Umbilical cord (tissue), 2 donors: ENCODE data around the gene SCFD2. TPM values are rescaled to one million over a fixed set of nuclear protein-coding genes. Genes with fewer than 3 reads are reported as not detected.
"Not testable (repeated sequence)": the region's sequence is repeated elsewhere in the genome, so short reads cannot be mapped to it uniquely, and the experiment has no call there.

Experiments
- DNase-seq: peaks from one replicate; pipeline ENCODE4 v3.0.0-alpha.2; 2015; ENCODE audit warnings: low spot score
- total RNA-seq: library from RNA; depleted of rRNA; stranded (reverse); fragments of >200 nt; gene quantifications from one replicate; pipeline ENCODE4 v1.2.3, GENCODE V29; 2014; ENCODE audit warnings: low replicate concordance; ENCODE audit not compliant: insufficient read depth

SCFD2 gene
- total RNA-seq, 1 donor from 2014 or later, result 26.7 TPM

DNA sequence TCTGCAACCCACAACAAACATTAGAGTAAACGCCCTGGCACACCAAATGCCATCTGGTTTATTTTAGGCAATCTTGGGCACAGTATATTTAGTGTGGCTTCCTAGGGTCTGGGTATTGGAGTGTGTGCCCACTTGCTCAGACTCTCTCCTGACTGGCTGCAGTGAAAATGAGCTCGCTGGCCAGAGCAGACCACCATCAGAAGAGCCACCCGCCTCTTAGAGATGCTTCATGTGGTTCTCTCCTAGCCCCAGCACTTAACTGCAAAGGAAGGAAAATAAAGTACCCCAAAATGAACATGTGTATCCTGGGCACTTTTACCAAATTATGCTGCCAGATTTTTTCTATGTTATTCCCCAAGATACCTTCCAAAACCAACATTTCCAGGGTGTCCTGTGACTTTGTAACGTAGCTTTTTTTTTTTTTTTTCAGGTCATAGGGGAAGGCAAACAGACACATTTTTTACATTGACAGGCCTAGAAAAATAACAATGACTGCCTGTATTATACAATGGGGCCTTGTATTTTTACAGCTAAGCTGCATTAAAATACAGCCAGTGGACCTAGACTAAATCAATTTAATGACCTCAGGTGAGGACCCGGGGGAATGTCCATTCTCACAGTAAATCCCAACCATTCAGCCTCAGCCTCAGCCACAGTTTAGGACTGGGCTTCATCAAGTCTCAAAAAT lies 310.0 kb downstream of the SCFD2 start:
- DNase-seq, result no peak

DNA sequence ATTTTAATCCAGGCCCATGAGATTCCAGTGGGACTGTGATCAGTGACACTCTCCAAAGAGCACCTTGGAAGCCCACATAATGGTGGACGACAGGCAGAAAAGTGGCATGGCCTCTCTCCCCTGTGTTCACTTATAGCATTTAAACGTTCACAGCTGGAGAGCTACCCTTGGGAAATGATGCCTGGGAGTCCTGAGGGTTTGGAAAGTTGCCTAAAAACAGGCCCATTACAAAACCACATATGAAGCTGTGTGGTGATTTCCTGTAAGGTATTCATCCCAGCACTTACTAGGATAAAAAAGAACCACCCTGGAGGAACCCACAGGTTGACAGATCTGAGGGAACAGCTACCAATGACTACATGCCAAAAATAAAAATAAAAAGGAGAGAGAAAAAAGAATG lies 310.6 kb downstream of the SCFD2 start:
- DNase-seq, result no peak

GRCh38 chr4:53050361-53050774 lies 315.5 kb downstream of the SCFD2 start:
- DNase-seq, result no peak

DNA sequence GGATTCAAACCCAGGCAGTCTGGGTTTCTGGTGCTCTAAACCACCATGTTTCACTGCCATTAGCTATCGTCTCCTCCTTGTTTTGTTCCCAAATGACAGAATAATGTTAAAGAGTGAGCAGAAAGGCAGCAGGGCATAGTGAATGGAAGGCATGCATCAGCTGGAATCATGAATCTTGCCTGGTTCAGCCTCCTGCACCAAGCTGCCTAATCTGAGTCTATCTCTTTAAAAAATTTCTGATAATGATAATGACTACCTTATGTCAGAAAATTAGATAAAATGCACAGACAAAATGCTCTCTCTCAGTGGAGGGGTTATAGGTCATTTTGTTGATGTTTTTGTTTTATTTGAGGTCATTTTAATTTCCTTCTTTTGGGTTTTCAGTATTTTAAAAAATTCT lies 316.3 kb downstream of the SCFD2 start:
- no peak for DNase-seq

DNA sequence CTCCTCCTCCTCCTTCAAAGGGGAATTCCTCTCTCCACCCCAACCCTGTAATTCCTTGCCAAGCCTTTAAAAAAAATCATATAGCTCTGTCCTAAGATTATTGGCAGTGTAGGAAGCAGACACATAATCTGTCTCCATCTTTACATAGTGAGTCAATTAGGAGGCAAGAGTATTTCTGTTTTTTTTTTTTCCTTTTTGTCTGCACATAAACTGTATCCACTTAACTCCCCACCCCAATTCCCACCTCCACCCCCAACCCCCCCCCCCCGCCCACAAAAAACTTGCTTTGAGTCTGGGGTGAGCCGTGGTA lies 321.3 kb downstream of the SCFD2 start:
- DNase-seq, result no peak

- DNase-seq, result no peak
These were observed 321.8 kb downstream of the SCFD2 start for GRCh38 chr4:53043891-53044650.

- no peak for DNase-seq
These were observed 322.8 kb downstream of the SCFD2 start for GRCh38 chr4:53043055-53043454.

- DNase-seq, result no peak
These were observed 325.0 kb downstream of the SCFD2 start for GRCh38 chr4:53040851-53041250.

- no peak for DNase-seq
These were observed 325.4 kb downstream of the SCFD2 start for GRCh38 chr4:53040459-53040815.

DNA sequence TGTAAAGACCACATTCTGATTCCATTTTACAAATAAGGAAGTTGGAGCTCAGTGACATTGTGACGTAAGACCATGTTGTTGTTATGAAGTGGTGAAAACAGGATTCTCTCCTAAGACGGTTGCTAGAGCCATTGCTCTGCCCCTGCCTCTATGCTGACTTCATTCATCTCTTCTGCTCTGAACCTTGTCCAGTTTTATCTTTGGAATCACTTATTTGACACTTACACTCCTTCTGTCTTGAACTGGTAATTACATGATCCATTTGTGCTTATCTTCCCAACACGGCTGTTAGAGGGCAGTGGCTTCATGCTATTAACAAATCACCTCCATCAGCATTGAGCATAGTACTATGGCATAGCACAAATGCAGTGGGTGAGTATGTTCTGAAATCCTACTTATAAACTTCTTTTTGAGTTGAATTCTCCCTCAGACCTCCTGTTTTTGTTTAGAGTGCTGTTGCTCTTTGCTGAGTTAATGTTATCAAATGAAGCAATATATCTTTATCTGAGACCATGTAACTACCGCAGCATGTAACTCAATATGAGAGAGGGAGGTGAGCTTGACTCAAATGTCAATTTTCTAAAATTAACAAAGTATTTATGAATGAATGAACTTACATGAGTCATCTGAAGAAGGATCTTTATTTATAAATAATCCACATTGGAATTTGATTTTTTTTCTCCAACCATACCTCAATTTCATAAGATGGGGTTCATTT lies 326.0 kb downstream of the SCFD2 start:
- no peak for DNase-seq

DNA sequence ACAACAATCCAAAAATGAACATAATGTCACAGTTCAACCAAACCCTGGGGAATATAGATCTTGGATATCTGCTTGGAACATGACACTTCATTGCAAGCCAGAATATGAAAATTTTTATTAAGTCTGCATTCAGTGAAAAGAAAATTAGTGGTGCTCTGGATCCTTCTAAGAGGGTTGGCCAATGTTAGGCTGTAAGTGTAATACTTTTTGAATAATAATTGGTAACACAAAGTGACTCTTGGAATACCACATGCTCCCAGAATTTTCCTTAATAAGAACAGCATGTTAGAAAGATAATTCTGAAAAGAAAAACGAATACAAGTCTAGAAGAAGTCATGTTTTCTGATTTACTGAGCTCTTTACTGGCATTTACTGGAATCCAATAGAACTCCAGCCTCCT lies 328.0 kb downstream of the SCFD2 start:
- DNase-seq, result no peak

DNA sequence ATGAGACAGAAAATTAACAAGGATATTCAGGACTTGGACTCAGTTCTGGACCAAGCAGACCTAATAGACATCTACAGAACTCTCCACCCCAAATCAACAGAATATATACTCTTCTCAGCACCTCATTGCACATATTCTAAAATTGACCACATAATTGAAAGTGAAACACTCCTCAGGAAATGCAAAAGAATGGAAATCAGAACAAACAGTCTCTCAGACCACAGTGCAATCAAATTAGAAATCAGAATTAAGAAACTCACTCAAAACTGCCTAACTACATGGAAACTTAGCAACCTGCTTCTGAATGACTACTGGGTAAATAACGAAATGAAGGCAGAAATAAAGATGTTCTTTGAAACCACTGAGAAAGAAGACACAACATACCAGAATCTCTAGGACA lies 333.0 kb downstream of the SCFD2 start:
- DNase-seq, result not testable (repeated sequence)

DNA sequence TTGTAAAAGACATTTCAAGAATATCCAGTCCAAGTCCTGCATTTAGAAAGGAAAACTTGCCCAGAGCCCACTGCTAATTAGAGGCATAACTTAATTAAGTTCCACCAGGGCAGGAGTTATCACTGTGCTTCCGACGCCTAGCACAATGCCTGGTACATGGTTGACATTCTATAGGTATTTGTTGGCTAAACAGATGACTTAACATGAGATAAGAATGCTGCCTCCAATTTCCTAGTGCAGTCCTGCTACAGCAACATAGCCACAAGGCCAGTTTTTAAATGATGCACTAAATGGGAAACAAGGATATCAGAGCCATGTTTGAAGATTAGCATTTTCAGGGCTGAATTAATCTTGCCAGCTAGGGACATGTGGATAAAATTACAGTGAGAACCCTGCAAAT lies 339.6 kb downstream of the SCFD2 start:
- DNase-seq, result no peak

DNA sequence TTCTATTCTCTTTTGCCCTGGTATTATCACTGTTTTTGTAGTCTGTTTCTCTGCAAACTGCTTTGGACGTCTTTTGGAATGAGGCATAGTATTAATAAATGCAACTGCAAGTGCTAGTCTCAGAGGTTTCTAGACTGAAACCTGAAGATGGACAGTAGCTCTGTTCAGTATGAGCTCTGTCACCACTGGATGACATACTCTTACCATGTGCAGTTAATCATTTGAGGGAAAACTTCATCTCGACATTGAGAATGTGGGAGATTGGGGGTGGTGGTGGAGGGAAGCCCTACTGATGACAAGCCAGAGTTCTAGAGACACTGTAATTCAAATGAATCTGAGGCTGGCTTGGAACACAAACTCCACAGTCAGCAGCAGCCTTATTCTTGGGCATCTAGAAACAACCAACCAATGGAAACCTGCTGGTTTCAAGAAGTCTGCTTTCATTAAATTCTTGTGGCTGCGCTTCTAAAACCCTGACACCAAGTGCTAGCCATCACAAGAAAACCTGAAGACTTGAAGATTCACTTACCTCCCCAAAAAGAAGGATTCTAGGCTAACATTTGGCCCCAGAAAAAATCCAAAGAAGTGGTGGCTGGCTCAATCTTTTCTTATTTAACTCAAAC lies 342.1 kb downstream of the SCFD2 start:
- DNase-seq, result no peak

DNA sequence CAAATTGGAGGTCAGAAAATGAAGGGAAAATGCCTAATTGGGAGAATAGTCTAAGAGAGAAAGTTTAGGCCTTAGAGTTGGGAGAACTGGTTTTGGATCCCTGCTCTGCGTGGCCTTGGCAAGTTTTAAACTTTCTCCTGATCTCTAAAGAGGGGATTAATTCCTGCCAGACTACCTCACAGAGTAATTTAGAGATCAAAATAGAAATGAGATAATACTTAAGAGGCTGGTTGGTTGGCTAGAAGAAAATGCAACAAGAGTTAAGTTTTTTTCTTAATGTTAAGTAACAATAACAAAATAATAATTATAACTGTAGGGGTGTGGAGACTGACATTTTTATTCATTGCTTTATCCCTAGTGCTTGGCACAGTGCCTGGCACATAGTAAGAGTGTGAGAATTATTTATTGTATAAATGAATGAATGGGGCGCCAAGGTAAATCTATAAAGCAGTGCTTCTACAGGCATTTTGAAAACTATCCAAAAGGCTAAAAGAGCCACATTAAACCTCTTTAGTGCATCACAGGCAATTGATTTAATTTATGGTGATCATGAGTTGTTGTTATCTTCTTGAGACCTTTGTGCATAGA lies 343.3 kb downstream of the SCFD2 start:
- DNase-seq, result peak; percentile 71

GRCh38 chr4:53021754-53022512 lies 343.9 kb downstream of the SCFD2 start:
- DNase-seq, result no peak

GRCh38 chr4:53019485-53020382 lies 346.1 kb downstream of the SCFD2 start:
- DNase-seq, result peak; percentile 67

DNA sequence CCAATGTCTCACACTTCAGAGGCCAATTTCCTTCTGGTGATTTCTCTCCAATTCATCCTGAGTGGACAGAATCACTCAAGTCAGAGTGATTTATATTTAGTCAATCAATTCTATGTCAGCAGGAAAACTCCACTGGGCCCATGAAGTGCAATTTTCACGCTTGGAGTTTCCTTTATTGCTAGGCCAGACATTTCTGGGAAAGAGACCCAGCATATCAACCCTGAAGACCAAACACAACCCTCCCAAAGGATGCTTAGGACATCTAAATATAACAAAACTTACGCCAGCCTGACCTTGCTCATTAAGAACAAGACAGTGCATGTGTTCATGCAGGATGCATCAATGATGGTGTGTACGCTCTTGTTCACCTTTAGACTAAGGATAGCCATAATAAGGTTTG lies 347.4 kb downstream of the SCFD2 start:
- DNase-seq, result no peak

GRCh38 chr4:53016099-53016820 lies 349.6 kb downstream of the SCFD2 start:
- DNase-seq, result no peak

DNA sequence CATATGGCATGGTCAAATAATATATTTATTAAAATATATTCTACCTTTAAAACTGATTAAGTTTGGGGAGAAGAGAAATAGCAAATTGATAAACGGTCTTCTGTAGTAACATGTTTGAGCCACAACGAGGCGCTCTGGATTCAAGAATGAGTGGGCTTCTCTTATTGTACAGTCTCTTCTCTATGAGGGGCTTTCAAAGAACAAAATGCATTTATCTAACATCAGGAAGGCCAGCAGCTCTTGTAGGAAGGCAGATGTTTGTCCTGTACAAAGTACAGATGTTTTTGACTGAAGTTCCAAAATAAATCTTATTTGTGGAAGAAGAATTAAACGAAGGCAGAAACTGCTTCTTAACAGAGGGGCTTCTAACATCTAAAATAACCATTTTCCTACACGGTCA lies 350.2 kb downstream of the SCFD2 start:
- peak; percentile 80 for DNase-seq
